ENCODE measurements around the gene ZNF613.
"Not testable (repeated sequence)": the region's sequence is repeated elsewhere in the genome, so short reads cannot be mapped to it uniquely, and the experiment has no call there.

ZNF613 gene

DNA sequence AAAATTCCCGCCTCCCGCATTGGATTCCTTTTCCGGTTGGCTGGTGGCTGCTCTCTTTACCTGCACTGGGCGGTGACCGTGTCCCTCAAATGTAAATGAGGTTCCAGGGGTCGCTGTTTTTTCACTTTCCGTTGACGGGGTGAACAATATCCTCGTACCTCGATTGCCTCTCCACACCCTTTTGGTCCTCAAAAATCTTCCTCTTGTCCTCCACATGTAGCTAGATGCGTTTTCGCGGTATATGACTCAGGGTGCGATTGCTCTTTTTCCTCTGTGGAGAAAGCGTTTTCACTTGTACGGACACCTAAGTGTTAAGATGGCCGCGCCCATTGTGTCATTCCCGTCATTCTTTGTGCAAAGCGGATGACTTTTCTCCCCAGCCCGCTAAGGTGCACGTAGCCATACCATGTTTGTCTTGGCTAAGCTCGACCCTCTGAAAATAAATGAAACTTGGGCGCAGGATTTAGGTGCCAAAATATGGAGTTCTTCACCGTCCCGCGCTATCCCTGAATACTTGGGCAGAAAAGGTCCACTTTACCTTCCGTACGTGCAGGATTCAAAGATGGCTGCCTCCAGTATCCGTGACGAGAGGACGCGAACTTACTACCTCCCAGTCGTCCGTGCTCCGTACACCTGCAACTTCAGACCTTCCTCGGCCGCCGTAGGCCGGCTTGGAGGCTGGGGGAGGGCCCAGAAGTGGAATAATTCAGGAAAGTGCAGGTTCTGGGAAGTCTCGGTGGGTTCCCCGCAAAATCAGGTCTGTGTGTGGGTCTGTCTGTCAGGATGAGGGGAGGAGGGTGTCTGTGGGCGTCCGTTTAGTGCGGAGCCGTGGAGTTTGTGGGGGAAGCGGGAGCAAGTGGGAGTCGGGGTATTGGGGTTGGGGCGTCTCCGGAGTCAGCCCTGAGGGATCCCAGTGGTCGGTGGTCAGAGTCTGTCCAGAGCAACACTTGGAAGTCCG is at the start of gene ZNF613:
ZNF613 (plus strand) TSS at position 689 of the 958 bp plus-strand sequence. CDS start 8,749 bp downstream, outside the sequence.
- DNase-seq = peak; percentile 82

DNA sequence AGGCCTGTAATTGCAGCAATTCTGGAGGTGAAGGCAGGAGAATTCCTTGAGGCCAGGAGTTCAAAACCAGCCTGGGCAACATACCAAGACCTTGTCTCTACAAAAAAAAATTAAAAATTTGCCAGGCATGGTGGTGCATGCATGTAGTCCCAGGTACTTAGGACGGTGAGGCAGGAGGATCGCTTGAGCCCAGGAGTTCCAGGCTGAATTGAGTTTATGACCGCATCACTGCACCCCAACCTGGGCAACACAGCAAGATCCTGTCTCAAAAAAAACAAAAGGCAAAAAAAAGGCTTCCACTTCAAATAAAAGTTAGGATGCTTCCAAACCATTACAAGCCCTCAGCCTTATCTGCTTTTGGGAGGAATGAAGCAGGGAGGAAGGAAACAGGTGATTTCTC is 44.8 kb upstream of the ZNF613 start:
- no peak for DNase-seq

DNA sequence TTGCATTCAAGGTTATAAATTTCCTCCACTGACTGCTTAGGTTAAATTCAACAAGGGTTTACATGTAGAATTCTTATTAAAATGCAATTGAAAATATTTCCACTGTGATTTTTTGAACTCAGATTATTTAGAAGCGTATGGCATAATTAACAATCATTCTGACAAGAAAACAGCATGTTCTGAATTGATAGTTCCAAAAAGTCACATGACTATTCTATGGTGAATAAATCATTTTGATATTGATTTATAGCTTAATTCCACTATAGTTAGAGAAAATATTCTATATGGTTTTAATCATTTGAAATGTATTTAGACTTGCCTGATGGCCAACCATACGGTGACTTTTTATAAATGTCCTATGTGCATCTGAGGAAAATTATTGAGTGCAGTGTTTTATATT is 42.6 kb upstream of the ZNF613 start:
- DNase-seq = no peak

DNA sequence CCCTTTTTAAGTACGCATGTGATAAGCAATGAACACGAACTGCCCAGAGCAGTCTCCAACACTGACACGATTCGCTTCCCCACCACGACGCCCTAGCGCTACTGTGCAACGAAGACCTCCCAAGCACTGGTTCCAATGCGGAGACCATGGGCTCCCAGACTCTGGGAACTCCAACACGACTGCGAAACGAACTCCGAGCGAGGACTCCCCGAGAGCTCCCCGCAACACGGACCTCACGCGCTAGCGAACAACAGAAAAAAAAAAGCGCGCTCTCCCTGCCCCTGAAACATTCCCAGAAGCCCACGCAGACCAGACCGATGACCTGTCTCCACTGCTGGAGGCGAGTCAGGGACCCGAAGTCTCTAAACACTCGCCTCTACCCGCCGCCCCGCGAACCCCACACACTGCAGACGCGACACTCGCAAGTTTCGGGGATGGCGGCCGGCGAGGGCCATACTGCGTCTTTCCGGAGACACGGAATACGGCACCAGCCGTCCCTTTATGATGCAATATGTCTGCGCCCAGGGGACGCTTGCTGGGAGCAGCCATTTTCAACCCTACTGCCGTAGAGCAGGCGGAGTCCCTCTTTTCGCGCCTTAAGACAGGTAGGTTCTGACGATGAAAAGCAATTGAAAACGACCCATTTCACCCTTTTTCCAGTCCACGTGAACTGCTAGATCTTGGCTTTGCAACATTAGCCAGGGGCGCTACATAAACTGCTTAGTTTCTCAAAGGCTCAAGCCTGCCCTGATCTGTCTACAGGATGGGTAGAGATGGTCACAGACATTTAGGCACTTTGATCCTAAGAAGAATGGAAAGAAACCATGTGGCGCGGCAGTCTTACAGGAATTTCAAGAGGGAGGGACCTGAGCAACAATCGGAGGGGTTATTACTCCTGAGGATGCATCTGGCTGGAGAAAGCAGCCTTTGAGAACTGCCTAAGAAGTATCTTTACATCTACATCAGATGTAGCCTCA is 39.5 kb upstream of the ZNF613 start, which contains the start of gene ZNF577:
ZNF577 (minus strand) TSS at position 430 of the 977 bp plus-strand sequence. CDS start 7,569 bp downstream, outside the sequence.
- DNase-seq = peak; percentile 31

DNA sequence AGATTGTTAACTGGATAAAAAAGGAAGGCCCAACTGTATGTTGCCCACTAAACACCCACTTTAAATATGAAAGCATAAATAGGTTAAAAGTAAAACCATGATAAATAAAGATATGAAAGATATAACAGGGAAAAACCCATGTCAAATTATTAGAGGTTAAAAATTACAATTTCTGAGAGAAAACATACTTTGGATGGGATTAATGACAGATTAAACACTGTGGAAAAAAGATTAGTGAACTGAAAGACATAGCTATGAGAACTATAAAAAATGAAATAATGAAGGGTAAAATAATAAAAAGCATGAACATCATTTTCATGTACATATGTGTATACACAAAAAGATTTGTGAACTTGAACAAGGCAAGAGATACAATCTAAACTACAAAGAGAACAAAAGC is 37.3 kb upstream of the ZNF613 start:
- DNase-seq = no peak

DNA sequence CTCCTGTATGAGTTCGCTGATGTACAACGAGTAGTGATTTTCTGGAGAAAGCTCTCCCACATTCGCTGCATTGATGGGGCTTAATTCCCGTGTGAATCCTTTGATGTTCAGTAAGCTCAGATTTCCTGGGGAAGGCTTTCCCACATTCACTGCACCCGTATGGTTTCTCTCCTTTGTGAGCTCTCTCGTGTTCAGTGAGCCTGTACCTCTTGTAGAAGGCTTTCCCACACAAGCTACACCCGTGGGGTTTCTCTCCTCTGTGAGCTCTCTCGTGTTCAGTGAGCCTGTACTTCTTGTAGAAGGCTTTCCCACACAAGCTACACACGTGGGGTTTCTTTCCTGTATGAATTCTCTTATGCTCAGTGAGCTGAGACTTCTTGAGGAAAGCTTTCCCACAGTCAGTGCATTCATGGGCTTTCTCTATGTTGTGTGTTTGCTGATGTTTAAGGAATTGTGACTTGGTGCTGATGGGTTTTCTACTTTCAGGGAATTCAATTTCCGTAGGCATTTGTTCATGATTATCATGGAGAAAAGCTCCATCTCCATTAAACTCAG is 36.0 kb upstream of the ZNF613 start:
- DNase-seq = no peak

DNA sequence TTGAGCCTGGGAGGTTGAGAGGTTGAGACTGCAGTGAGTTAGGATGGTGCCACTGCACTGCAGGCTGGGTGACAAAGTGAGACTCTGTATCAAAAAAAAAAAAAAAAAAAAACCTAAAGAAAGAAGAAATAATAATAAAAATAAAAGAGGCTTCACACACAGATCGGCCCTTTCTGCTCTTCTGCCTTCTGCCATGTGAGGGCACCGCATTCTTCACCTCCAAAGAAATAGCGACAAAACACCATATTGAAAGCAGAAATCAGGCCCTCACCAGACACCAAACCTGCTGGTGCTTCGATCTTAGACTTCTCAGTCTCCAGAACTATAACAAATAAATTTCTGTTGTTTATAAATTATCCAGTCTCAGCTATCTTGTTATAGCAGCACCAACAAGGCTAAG is 25.4 kb upstream of the ZNF613 start:
- DNase-seq = no peak

DNA sequence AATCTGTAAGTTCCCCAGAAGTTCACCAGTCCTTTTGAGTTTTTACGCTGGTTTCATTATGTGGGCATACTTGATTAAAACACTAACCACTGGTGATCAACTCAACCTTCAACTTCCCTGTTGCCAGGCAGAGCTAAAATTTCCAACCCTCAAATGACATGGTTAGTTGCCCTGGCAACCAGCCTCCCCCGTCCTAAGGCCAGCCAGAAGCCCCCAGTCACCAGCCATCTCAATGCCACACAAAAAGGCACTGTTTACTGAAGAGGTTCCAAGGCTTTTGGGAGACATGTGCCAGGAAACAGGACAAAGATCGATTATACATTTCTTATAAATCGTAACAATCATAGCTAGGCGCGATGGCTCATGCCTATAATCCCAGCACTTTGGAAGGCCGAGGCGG is 24.1 kb upstream of the ZNF613 start:
- no peak for DNase-seq

DNA sequence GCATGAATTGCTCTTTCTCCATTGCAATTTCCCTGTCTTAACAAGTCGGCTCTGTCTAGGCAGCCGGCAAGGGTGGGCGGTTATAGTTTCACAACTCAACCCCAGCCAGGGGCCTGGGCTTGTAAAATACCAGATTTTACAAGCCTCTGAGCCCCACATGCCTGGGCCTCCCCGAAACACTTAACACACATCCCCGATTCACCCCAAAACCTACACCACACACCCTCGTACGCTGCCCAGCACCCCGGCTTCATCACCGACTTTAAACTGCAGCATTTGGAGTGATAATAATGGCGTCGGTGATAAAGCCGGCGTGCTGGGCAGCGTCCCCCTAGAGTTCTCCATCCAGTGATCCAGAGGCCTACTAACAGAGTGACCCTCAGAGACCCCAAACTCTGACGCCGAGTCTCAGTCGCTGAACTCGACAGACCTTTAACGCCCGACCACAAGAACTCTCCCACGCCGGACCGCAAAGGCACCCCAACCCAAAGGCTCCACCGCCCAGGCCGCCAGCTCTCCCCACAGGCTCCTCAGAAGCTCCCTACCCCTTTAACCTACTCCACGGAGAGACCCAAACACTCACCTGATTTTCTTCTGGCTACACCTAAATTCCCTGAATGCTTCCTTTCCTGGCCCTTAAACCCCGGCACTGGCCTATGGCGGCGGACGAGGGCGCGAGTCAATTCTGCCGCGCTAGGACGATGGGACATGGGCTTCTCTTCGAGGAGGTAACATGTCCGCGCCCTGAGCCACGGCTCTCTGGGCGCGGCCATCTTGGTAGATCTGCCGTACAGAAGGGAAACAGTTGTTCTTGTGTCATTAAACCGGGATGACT is 22.7 kb upstream of the ZNF613 start, which contains the start of gene ZNF649:
ZNF649 (minus strand) TSS at position 687 of the 835 bp plus-strand sequence. CDS start 4,910 bp downstream, outside the sequence.
- DNase-seq = peak; percentile 78

DNA sequence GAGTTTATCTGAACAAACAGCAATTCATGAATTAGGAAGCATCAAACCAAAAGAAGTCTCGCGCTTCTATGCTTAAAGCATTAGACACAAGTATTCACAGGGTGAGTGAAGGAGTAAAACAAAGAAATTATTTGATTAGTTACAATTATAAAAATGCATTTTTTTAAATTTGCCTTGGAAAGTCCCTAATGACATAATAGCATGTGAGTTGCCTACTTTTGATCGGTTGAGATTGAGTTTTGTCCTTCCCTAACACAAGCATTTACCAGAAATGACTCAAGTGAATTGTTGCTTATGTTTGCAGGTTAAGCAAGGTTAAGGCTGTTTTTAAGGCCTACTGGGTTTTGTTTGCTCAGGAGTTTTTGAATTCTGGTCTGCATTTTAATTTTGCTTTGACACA is 22.1 kb upstream of the ZNF613 start:
- no peak for DNase-seq

DNA sequence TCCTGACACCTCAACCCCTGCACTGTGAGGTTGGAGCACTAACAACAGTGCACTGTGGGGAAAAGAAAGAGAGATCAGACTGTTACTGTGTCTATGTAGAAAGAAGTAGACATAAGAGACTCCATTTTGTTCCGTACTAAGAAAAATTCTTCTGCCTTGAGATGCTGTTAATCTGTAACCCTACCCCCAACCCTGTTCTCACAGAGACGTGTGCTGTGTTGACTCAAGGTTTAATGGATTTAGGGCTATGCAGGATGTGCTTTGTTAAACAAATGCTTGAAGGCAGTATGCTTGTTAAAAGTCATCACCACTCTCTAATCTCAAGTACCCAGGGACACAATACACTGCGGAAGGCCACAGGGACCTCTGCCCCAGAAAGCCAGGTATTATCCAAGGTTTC is 21.6 kb upstream of the ZNF613 start:
- DNase-seq = not testable (repeated sequence)

DNA sequence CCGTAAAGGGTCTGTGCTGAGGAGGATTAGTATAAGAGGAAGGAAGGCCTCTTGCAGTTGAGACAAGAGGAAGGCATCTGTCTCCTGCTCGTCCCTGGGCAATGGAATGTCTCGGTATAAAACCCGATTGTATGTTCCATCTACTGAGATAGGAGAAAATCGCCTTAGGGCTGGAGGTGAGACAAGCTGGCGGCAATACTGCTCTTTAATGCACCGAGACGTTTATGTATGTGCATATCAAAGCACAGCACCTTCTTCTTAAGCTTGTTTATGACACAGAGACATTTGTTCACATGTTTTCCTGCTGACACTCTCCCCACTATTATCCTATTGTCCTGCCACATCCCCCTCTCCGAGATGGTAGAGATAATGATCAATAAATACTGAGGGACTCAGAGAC is 21.2 kb upstream of the ZNF613 start:
- not testable (repeated sequence) for DNase-seq

DNA sequence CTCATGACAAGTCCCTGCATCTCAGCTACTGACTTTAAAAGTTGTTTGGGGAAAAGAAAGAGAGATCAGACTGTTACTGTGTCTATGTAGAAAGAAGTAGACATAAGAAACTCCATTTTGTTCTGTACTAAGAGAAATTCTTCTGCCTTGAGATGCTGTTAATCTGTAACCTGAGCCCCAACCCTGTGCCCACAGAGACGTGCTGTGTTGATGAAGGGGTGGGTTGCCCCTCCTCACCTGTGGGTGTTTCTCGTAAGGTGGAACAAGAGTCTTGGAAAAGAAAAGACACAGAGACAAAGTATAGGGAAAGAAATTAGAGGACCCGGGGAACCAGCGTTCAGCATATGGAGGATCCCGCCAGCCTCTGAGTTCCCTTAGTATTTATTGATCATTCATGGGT is 19.3 kb upstream of the ZNF613 start:
- DNase-seq = not testable (repeated sequence)

DNA sequence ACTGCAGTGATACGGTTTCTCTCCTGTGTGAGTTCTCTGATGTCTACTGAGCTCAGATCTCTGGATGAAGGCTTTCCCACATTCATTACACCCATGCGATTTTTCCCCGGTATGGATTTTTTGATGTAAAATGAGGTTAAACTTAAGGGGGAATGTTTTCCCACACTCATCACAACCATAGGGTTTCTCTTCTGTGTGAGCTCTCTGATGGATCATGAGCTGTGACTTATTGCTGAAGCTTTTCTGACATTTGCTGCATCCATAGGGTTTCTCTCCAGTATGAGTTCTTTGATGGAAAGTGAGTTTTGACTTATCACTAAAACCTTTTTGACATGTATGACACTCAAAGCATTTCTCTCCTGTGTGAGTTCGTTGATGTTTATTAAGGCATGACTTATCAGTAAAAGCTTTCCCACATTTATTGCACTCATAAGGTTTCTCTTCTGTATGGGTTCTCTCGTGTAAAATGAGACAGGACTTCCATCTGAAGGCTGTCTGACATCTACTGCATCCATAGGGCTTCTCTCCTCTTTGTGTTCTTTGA is 11.9 kb upstream of the ZNF613 start:
- DNase-seq = no peak

DNA sequence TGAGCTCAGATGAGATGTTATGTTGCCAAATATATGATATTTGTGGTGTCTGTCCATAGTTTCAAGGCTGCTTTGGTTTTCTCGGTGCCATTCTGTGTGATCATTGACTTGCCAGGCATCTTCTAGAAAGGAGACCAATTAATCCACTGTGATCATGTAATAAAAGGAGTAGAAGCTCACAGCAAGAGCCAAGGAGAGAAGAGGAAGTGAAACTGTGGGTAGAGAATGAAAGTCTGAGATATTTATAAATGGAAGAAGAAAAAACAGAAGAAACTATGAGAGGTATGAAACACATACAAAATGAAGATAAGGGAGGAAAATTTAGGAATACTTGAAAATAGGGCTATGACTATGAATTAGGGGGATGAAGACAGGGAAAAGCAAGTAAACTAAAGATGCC is 11.1 kb upstream of the ZNF613 start:
- DNase-seq = no peak

DNA sequence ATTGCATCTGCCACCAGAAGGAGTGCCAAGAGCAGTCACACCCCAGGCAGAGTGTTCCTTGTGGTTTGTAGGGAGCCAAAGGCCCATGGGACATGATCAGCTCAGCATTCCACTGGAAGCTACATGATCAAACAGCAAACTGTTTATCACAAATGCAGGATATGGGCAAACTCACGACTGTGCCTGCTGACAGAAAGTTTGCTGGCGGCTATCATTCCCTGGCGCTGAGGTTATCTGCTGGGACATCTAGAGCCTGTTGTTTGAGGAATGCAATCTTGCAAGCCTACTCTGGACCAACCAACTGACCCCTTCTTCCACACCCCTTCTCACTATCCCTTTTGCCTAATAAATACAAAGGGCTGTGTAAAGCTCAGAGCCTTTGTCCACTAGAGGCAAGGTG is 7.7 kb upstream of the ZNF613 start:
- DNase-seq = no peak

DNA sequence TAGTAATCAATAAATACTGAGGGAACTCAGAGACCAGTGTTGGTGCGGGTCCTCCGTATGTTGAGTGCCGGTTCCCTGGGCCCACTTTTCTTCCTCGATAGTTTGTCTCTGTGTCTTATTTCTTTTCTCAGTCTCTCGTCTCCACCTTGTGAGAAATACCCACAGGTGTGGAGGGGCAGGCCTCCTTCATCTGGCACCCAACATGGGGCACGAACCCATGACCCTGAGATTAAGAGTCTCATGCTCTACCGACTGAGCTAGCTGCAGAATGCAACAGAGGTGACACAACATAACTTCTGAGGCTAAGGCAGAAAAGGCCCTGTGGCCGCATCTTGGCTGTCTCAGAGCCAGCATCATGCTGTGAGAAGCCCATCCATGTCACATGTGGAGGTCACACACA is 5.3 kb upstream of the ZNF613 start:
- DNase-seq = no peak

DNA sequence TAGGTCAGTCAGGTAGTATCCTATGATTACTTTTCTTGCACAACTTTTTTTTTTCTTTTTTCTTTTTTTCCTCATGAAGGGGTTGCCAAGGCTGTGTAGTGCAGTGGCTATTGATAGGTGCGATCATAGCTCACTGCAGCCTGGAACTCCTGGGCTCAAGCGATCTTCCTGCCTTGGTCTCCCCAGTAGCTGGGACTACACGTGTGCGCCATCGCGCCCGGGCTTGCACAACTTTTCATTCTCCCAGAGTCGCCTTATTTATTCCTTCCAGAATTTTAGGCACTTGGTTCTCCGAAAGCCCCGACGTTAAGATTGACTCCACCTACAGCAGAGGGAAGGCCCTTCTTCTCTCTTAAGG is 867 bp upstream of the ZNF613 start:
- DNase-seq = no peak

DNA sequence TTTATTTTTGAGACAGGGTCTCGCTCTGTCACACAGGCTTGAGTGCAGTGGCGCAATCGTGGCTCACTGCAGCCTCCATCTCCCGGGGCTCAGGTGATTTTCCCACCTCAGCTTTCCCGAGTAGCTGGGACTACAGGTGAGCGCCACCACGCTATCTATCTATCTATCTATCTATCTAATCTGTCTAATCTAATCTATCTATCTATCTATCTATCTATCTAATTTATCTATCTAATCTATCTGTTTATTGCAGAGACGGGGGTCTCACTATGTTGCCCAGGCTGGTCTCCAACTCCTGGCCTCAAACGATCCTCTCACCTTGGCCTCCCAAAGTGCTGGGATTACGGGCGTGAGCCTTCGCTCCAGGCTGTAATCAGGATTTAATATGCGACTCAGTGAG is 587 bp downstream of the ZNF613 start:
- DNase-seq = no peak

DNA sequence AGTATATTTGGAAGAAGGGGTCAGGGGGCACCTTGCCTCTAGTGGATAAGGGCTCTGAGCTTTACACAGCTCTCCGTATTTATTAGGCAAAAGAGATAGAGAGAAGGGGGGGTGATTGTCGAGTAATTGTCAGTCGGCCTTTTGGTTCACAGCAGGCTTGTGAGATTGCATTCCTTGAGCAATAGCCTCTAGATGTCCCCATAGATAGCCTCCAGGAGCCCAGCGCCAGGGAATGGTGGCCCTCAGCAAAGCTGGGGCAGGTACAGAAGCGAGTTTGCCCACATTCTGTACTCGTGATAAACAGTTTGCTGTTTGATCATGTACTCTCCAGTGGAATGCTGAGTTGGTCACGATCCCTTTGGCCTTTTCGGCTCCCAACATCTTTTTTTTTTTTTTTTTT is 4.6 kb downstream of the ZNF613 start:
- DNase-seq = no peak

DNA sequence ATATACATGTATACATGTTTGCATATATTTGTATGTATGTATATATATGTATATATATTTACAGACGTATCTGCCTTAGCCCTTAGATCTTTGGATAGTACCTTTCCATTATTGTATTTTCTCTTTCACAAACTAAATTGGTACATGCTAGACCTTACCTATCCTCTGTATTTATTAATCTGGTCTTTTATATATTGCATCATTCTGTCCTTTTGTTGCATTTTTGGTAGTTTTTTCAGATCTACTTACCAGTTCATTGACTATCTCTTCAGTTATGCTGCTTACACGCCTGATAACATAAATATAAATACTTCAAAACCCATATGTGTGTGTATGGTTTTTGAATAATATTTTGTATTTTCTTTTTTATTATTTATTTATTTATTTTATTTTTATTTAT is 11.7 kb downstream of the ZNF613 start:
- no peak for DNase-seq
